HepG2 (cell line): ENCODE measurements around the gene ATP6V0D1. TPM values are rescaled to one million over a fixed set of nuclear protein-coding genes. Genes with fewer than 3 reads are reported as not detected.

ENCODE experiments used
- ATAC-seq: fragments of 200-7000 bp; cut with Tn5 transposase; 3 replicates; pipeline ENCODE4 v1.9.1; 2020; ENCODE audit warnings: mild to moderate bottlenecking, moderate library complexity
- BruUV-seq: library from RNA; stranded (reverse); fragments of 400-500 nt; replicated peaks from 2 replicates; lab custom pipeline; 2021; lab: Mats Ljungman, UMichigan
- CTCF ChIA-PET: fragments of 300-600 bp; formaldehyde crosslinking; extraction: SDS; loops from one replicate; lab custom pipeline; 2021; ENCODE audit warnings: low total read pairs, inconsistent platforms, low intra/inter-chr PET ratio; lab: Yijun Ruan, JAX
- POLR2A ChIA-PET: fragments of 350-600 bp; sonication (Branson Sonifier 250); formaldehyde crosslinking; loops from one replicate; lab custom pipeline; 2020; ENCODE audit warnings: antibody characterized with exemption, inconsistent platforms; lab: Yijun Ruan, JAX
- DNase-seq: peaks from one replicate; pipeline ENCODE4 v3.0.0-alpha.2; 2015; ENCODE audit warnings: low spot score
- FAIRE-seq: peaks from 3 replicates; lab custom pipeline; 2011; peaks lifted over from hg19 to GRCh38; lab: Jason Lieb, UNC
- H2AFZ ChIP-seq: one replicate; pipeline ENCODE4 v1.6.1; 2011; ENCODE audit warnings: low read length, inconsistent platforms
- H3K27ac ChIP-seq: fragments of 300-600 bp; 3 replicates; pipeline ENCODE4 v1.8.0; 2011; ENCODE audit warnings: mixed run types, mild to moderate bottlenecking, mixed read lengths, low read length, inconsistent platforms; ENCODE audit not compliant: insufficient read depth; ENCODE audit errors: extremely low read length
- H3K27me3 ChIP-seq, 2 experiments: fragments of 200-600 bp in 1 of 2; 2 replicates in 1 of 2; 3 replicates in 1 of 2; pipeline versions ENCODE4 v1.6.0 to v1.8.0; 2011; ENCODE audit warnings: low read length in 2 of 2, mild to moderate bottlenecking in 2 of 2, moderate library complexity in 2 of 2, inconsistent platforms in 1 of 2; ENCODE audit not compliant: insufficient read depth in 2 of 2, control insufficient read depth in 1 of 2
- H3K36me3 ChIP-seq, 2 experiments: fragments of 200-600 bp in 1 of 2; replicated peaks in 1 of 2; 2 replicates in 1 of 2; 3 replicates in 1 of 2; pipeline versions ENCODE4 v1.5.1 to v1.8.0; 2011; ENCODE audit warnings: low read length in 2 of 2, inconsistent platforms in 1 of 2; ENCODE audit not compliant: insufficient read depth in 2 of 2, control insufficient read depth in 1 of 2
- H3K4me1 ChIP-seq: 2 replicates; pipeline ENCODE4 v1.5.1; 2012; ENCODE audit warnings: low read length, inconsistent platforms; ENCODE audit not compliant: insufficient read depth
- H3K4me2 ChIP-seq: 2 replicates; pipeline ENCODE4 v1.6.0; 2011; ENCODE audit warnings: low read depth, low read length, inconsistent platforms
- H3K4me3 ChIP-seq, 3 experiments: fragments of 200-600 bp in 1 of 3; sonication (generic), shearing (Covaris generic) in 1 of 3; replicated peaks in 1 of 3; 2 replicates each; pipeline ENCODE4 v1.5.1; 2011 to 2016; ENCODE audit warnings: low read length in 3 of 3, inconsistent platforms in 2 of 3, low read depth in 2 of 3, mild to moderate bottlenecking in 2 of 3, control low read depth in 1 of 3, mixed read lengths in 1 of 3; ENCODE audit not compliant: insufficient read depth in 1 of 3
- H3K79me2 ChIP-seq: one replicate; pipeline ENCODE4 v1.6.1; 2011; ENCODE audit warnings: low read length, inconsistent platforms; ENCODE audit not compliant: insufficient read depth
- H3K9ac ChIP-seq: 2 replicates; pipeline ENCODE4 v1.6.0; 2011; ENCODE audit warnings: mild to moderate bottlenecking, low read depth, low read length, inconsistent platforms; ENCODE audit not compliant: insufficient read depth
- H3K9me3 ChIP-seq: 2 replicates; pipeline ENCODE4 v1.5.1; 2012; ENCODE audit warnings: mild to moderate bottlenecking, low read length
- H4K20me1 ChIP-seq: 2 replicates; pipeline ENCODE4 v1.6.0; 2011; ENCODE audit warnings: inconsistent platforms, mild to moderate bottlenecking, low read length, moderate library complexity; ENCODE audit not compliant: insufficient read depth
- CAMTA2 ChIP-seq: sonication (generic); formaldehyde crosslinking; IDR thresholded peaks from 2 replicates; pipeline ENCODE4 v1.4.0; 2020; ENCODE audit warnings: mild to moderate bottlenecking, missing genetic modification reagents, borderline replicate concordance
- EP300 ChIP-seq, 3 experiments: sonication (generic) in 1 of 3; formaldehyde crosslinking in 1 of 3; IDR thresholded peaks; 2 replicates each; pipeline versions ENCODE4 v1.5.1 to v1.6.1; 2011 to 2020; ENCODE audit warnings: low read depth in 2 of 3, low read length in 2 of 3, borderline replicate concordance in 1 of 3, improper control_type of control experiment in 1 of 3, mild to moderate bottlenecking in 1 of 3, missing genetic modification reagents in 1 of 3, moderate library complexity in 1 of 3
- MAFG ChIP-seq: sonication (generic); formaldehyde crosslinking; IDR thresholded peaks from 2 replicates; pipeline ENCODE4 v1.5.1; 2020; ENCODE audit warnings: mild to moderate bottlenecking, missing genetic modification reagents
- MXI1 ChIP-seq: IDR thresholded peaks from 3 replicates; pipeline ENCODE4 v1.6.1; 2012; ENCODE audit warnings: low read depth, low read length, inconsistent platforms, borderline replicate concordance
- SP2 ChIP-seq: sonication (generic); formaldehyde crosslinking; IDR thresholded peaks from 2 replicates; pipeline ENCODE4 v1.5.1; 2020; ENCODE audit warnings: mild to moderate bottlenecking, missing genetic modification reagents
- TMF1 ChIP-seq: sonication (generic); formaldehyde crosslinking; IDR thresholded peaks from 2 replicates; pipeline ENCODE4 v1.8.1; 2022; ENCODE audit warnings: low read depth, missing genetic modification reagents
- YY1 ChIP-seq: IDR thresholded peaks from 2 replicates; pipeline ENCODE4 v1.6.1; 2011; ENCODE audit warnings: low read length, low read depth, moderate library complexity, mild to moderate bottlenecking; ENCODE audit not compliant: insufficient read depth, insufficient replicate concordance
- ZFP91 ChIP-seq: sonication (generic); formaldehyde crosslinking; IDR thresholded peaks from 2 replicates; pipeline ENCODE4 v1.9.0; 2022; ENCODE audit warnings: missing genetic modification reagents, mild to moderate bottlenecking, borderline replicate concordance
- ZNF230 ChIP-seq: sonication (generic); formaldehyde crosslinking; IDR thresholded peaks from 2 replicates; pipeline ENCODE4 v1.4.0; 2020; ENCODE audit warnings: mild to moderate bottlenecking, missing genetic modification reagents
- ZNF329 ChIP-seq: sonication (generic); formaldehyde crosslinking; IDR thresholded peaks from 2 replicates; pipeline ENCODE4 v1.9.0; 2021; ENCODE audit warnings: low read depth, mild to moderate bottlenecking, missing genetic modification reagents
- WGBS: methylation state at CpG from one replicate; pipeline ENCODE4 v1.1.6; 2017; ENCODE audit warnings: low lambda C conversion rate; 5-methylcytosine and 5-hydroxymethylcytosine counted together
- in situ Hi-C: cut with HindIII; loops from 2 replicates; pipeline ENCODE4 v1.10.0; 2017; ENCODE audit warnings: low pct_unique_long_range_greater_than_20kb; ENCODE audit not compliant: extremely low pct_ligation_motif_present
- intact Hi-C: fragments of 100-400 bp; cut with micrococcal nuclease; formaldehyde crosslinking; loops from one replicate; pipeline ENCODE4 v1.10.0; 2022; ENCODE audit not compliant: unreplicated experiment
- polyA plus RNA-seq, 8 experiments: library from polyadenylated mRNA; depleted of rRNA in 3 of 8; stranded (reverse) in 7 of 8; unstranded in 1 of 8; fragments of >200 nt; fragmentation: Illumina TruSeq in 4 of 8; extraction: Trizol in 4 of 8; gene quantifications; 2 replicates each; pipeline versions ENCODE4 v1.2.1 to v1.2.3, GENCODE V29; 2011 to 2016; ENCODE audit warnings: low read depth in 4 of 8, missing spikeins in 1 of 8, mixed read lengths in 1 of 8; ENCODE audit not compliant: insufficient read depth in 1 of 8
- total RNA-seq, 5 experiments: library from RNA; depleted of rRNA; stranded (reverse); fragments of >200 nt; fragmentation: Illumina TruSeq; extraction: Trizol; gene quantifications; 2 replicates each; pipeline ENCODE4 v1.2.3, GENCODE V29; 2016; ENCODE audit warnings: low read depth in 1 of 5
- TF ChIP-seq, protein P1 (sequence below): sonication (generic); formaldehyde crosslinking; IDR thresholded peaks from 2 replicates; pipeline ENCODE4 v1.5.1; 2020; ENCODE audit warnings: mild to moderate bottlenecking, missing genetic modification reagents, moderate library complexity
- TF ChIP-seq, protein P2 (sequence below): sonication (generic); formaldehyde crosslinking; IDR thresholded peaks from 2 replicates; pipeline ENCODE4 v1.5.0; 2020; ENCODE audit warnings: mild to moderate bottlenecking, missing genetic modification reagents, moderate library complexity

The ATP6V0D1 gene
- total and polyA plus RNA-seq, 2 of the 13 experiments (the other 11 are each of a cell fraction or from before 2014, with no cell fraction given), result 51.1 to 61.3 TPM

- Histone ChIP-seq H3K9ac (peak within 1 kb of the TSS; percentile 48; the same call in 1 of the 2 replicates), H3K9me3 (no peaks in the 10 kb centered on the region), H2AFZ (no peak within 1 kb of the TSS), H3K36me3 (no peaks in the 10 kb centered on the region), H3K27ac (no peak within 1 kb of the TSS), H3K4me3 (peak within 1 kb of the TSS; percentile 9 to 73 (median 31); a peak in 4 of 6 replicates), H3K79me2 (no peaks in the 10 kb centered on the region), H3K4me1 (peaks cover 44% of the 10 kb centered on the region), H3K4me2 (peak within 1 kb of the TSS; percentile 94), H4K20me1 (no peaks in the 10 kb centered on the region), H3K27me3 (peaks cover 6 to 65% of the 10 kb centered on the region in 2 experiments; a peak in 4 of 5 replicates)
- ATAC-seq (peak; percentile 74), FAIRE-seq (peak; percentile 83), DNase-seq (peak; percentile 77)
- CTCF ChIA-PET, result interaction anchor here (0.9 to 2.5 kb wide), 3 partner anchors 44 to 113 kb away, joined by 3 to 13 read pairs (median 4); partner anchors contain the start of genes KCTD19, LRRC36 and PLEKHG4
- in situ Hi-C loops (no loop called here), intact Hi-C loops (loop anchor here (1.0 to 2.0 kb wide), 2 partner anchors 44 to 66 kb away; partner anchors contain the start of genes KCTD19 and LRRC36)
- BruUV-seq, result no TSS peak
- POLR2A ChIA-PET, result no interaction called here
- WGBS, result 1% methylated on average over 14 of the region's 56 CpGs
- TF ChIP-seq TMF1 (0 out of 2 replicates have a peak, but pooled peaks have one; percentile 40), ZNF230 (CRISPR knock-in tag) (no peak), SP2 (CRISPR knock-in tag) (no peak; the same call in 1 of the 2 replicates), EP300 (IDR thresholded peaks at IDR 0.05; ENCODE audit: low read depth in 2 of 2, low read length in 2 of 2) (peak in 1 of 2 experiments; percentile 42; a peak in 1 of 4 replicates), EP300 (CRISPR knock-in tag; IDR thresholded peaks at IDR 0.05; ENCODE audit: borderline replicate concordance) (no peak), ZNF329 (no peak), CAMTA2 (CRISPR knock-in tag) (no peak), YY1 (peak; percentile 34), MAFG (CRISPR knock-in tag) (no peak), ZFP91 (CRISPR knock-in tag) (peak; percentile 15; the same call in 1 of the 2 replicates), MXI1 (peak; percentile 47; the same call in 1 of the 3 replicates)
- TF ChIP-seq, protein P1, sequence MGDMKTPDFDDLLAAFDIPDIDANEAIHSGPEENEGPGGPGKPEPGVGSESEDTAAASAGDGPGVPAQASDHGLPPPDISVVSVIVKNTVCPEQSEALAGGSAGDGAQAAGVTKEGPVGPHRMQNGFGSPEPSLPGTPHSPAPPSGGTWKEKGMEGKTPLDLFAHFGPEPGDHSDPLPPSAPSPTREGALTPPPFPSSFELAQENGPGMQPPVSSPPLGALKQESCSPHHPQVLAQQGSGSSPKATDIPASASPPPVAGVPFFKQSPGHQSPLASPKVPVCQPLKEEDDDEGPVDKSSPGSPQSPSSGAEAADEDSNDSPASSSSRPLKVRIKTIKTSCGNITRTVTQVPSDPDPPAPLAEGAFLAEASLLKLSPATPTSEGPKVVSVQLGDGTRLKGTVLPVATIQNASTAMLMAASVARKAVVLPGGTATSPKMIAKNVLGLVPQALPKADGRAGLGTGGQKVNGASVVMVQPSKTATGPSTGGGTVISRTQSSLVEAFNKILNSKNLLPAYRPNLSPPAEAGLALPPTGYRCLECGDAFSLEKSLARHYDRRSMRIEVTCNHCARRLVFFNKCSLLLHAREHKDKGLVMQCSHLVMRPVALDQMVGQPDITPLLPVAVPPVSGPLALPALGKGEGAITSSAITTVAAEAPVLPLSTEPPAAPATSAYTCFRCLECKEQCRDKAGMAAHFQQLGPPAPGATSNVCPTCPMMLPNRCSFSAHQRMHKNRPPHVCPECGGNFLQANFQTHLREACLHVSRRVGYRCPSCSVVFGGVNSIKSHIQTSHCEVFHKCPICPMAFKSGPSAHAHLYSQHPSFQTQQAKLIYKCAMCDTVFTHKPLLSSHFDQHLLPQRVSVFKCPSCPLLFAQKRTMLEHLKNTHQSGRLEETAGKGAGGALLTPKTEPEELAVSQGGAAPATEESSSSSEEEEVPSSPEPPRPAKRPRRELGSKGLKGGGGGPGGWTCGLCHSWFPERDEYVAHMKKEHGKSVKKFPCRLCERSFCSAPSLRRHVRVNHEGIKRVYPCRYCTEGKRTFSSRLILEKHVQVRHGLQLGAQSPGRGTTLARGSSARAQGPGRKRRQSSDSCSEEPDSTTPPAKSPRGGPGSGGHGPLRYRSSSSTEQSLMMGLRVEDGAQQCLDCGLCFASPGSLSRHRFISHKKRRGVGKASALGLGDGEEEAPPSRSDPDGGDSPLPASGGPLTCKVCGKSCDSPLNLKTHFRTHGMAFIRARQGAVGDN (CRISPR knock-in tag), result 0 out of 2 replicates have a peak, but pooled peaks have one; percentile 39
- TF ChIP-seq, protein P2, sequence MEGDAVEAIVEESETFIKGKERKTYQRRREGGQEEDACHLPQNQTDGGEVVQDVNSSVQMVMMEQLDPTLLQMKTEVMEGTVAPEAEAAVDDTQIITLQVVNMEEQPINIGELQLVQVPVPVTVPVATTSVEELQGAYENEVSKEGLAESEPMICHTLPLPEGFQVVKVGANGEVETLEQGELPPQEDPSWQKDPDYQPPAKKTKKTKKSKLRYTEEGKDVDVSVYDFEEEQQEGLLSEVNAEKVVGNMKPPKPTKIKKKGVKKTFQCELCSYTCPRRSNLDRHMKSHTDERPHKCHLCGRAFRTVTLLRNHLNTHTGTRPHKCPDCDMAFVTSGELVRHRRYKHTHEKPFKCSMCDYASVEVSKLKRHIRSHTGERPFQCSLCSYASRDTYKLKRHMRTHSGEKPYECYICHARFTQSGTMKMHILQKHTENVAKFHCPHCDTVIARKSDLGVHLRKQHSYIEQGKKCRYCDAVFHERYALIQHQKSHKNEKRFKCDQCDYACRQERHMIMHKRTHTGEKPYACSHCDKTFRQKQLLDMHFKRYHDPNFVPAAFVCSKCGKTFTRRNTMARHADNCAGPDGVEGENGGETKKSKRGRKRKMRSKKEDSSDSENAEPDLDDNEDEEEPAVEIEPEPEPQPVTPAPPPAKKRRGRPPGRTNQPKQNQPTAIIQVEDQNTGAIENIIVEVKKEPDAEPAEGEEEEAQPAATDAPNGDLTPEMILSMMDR (CRISPR knock-in tag), result peak; percentile 79
These were observed 87.7 kb downstream of the ATP6V0D1 start, which contains the start of gene TPPP3 for GRCh38 chr16:67393111-67393787. TSS of gene TPPP3 (minus strand) at chr16:67393498. CDS start at chr16:67391111, 2,387 bp downstream.
